HT1080 (cell line): ENCODE results near the gene GUCD1. TPM values are rescaled to one million over a fixed set of nuclear protein-coding genes. Genes with fewer than 3 reads are reported as not detected.
"Not testable (repeated sequence)": the region's sequence is repeated elsewhere in the genome, so short reads cannot be mapped to it uniquely, and the experiment has no call there.

Experiments used
- DNase-seq: peaks from one replicate; pipeline ENCODE4 v3.0.0-alpha.2; 2015; ENCODE audit warnings: low read depth
- total RNA-seq: library from RNA; depleted of rRNA; stranded (reverse); fragments of >200 nt; shearing (Covaris generic); gene quantifications from 2 replicates; pipeline ENCODE4 v1.2.3, GENCODE V29; 2014

The GUCD1 gene
- total RNA-seq, 1 experiment from 2014 or later = 172 TPM

DNA sequence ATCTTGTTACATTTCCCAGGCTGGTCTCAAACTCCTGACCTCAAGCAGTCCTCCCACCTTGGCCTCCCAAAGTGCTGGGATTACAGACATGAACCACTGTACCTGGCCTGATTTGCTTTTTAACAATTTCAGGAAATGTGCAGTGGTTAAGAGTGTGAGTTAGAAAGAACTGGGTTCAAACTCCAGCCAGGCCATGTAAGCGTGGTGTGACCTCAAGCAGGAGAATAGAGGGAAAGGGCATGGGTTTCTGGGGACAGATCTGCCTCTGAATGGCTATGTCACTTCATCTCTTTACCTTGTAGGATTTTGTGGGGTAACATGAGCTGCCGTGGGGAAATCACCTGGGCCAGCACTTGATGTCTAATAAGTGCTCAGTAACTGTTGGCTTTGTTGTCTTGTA lies 10.1 kb upstream of the GUCD1 start:
- DNase-seq = no peak

DNA sequence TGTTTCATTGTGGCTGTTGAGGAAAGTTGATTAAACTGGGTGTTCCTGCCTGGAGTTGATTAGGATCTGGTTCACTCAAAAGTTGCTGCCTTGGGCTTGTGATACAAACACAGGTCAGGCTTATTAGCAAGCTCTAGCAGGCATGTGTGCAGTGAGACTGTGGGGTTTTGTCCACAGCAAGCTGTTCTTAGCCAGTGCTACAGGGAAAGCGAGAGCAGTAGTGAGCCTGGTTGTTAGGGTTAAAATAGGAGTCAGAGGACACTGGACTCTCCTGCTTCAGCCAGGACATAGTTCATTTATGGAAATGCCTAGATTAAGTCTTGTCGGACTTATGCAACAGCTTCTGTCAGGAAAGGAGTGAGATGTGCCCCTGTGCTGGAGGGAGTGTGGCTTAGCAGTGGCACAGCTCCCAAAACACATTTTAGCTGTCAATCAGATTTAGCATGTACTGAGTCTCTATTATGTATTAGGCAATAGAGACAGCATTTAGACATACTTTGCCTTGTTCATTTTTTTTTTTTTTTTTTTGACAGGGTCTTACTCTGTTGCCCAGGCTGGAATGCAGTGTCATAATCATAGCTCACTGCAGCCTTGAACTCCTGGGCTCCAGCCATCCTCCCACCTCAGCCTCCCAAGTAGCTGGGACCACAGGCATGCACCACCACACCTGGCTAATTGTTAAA lies 9.6 kb upstream of the GUCD1 start:
- no peak for DNase-seq

DNA sequence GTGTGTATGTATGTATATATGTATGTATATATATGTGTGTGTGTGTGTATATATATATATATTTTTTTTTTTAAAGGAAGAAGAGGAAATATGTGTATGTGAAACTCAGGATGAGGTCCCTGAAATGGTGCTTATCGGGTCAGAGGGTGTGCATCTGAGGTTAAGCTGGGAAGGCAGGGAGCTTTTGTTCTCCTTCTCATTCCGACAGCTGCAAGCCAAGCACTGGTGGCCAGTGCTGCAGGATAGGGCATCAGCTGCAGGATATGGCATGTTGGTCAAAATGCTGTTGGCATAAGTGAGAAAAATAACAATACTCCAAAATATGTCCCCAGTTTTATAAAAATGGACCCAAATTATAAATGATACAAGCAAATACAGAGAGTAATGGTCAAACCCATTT lies 8.3 kb upstream of the GUCD1 start:
- DNase-seq = no peak

DNA sequence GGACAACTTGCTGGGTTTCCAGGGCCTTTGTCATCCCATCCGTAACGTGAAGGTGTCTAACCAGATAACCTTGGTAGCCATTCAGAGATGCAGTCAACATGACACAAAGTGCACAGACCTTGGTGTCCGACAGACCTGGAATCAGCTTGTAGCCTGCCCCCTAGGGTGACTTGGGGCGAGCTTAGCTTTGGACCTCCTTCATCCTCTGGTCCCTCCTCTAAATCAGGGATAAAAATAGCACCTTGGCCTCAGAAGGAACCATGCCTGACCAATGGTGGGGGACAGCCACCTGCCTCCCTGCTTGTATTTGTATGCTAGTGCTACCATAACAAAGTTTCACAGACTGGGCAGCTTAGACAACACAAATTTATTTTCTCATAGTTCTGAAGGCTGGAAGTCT lies 4.5 kb upstream of the GUCD1 start:
- no peak for DNase-seq

DNA sequence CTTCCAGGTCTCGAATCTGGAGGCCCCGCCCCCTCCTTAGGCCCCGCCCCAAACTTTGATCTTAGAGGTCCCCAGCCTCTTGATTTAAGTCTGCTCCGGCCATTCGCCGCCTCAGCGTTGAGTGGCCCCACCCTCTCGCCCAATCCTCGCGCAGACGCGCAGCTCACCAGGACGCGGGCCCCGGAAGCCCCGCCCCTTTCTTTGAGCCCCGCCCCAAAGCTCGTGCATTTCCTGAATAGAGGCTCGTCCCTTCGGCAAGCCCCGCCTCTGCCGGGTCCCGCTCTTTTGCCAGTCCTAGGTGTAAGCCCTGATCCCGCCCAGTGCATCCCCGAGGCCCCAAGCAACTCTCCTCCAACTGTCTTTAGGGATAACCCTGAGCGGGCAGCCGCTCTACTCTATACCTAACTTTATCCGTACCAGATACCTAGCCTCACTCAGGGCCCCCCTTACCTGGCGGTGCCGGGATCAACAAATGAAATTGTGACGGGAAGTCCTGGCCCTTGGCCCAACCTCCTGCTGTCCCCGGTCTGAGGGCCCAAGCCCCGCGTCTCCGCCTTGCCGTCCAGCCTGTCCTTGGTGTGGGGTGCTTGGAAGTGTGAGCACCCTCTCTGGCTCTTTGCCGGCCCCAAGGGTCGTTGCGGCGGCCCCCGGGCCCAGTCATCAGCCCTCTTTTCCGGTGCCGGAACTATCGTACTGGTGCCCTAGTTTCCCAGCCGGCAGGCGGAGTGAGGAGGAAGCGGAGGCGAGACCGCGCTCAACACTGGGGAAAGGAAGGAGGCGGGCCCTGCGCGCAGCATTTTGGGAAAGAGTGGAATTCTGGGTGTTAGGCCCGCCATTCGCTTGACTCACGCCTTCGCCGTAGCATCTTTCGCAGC lies 464 bp upstream of the GUCD1 start, which contains the start of gene SNRPD3:
TSS of gene SNRPD3 (plus strand) at position 835 of the 875 bp plus-strand sequence. CDS start 1,676 bp downstream, outside the sequence.
- peak; percentile 97 for DNase-seq

DNA sequence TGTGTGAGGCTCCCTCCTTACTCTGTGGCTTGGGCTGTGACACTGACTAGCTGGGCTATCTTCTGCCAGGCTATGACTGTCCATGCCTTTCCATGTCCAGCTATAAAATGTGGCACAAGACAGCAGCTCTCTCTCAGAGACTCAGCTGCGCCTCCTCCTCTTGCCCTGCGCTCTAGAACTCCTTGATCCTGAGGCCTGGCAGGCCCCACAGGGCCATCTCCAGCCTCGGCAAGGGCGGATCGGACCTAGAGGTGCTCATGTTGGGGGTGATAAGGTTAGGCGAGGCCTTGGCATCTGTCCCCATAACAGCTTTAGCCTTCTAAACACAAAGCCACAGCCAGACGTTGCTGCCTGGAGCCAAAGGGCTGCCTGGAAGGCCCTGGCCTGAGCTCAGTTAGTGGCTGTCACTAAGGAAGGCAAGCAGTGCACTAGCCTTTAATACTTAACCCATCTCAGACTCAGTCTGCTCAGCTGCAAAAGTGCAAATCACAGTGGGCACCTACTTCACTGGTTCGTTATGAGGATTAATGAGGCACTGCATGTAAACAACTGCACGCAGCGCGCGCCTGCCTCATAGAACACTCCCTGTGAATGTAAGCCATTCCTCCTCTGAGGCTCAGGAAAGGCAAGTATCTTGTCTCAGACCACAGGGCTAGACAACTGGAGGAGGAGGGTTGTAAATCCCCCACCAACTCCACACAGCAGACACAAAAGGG lies 1.2 kb downstream of the GUCD1 start:
- DNase-seq = no peak

DNA sequence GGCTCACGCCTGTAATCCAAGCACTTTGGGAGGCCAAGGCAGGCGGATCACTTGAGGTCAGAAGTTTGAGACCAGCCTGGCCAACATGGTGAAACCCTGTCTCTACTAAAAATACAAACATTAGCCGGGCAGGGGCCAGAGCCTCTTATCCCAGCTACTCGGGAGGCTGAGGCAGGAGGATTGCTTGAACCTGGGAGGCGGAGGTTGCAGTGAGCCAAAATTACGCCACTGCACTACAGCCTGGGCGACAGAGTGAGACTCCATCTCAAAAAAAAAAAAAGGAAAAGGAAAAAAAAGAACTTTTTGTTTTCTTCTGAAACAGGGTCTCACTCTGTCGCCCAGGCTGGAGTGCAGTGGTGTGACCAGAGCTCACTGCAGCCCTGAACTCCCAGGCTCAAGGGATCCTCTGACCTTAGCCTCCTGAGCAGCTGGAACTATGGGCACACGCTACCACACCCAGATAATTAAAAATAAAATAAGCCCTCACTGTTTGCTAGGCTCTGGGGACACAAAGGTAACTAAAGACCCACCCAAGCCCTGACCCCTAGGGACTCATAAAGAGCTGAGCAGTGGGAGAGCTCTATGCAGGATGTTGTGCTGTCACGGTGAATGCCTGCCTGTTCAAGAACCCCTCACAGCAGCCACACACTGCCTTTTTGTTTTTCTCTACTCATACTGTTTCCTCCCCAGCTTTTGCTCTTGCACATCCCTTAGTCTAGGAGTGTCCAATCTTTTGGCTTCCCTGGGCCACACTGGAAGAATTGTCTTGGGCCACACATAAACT lies 2.2 kb downstream of the GUCD1 start:
- DNase-seq = not testable (repeated sequence)

DNA sequence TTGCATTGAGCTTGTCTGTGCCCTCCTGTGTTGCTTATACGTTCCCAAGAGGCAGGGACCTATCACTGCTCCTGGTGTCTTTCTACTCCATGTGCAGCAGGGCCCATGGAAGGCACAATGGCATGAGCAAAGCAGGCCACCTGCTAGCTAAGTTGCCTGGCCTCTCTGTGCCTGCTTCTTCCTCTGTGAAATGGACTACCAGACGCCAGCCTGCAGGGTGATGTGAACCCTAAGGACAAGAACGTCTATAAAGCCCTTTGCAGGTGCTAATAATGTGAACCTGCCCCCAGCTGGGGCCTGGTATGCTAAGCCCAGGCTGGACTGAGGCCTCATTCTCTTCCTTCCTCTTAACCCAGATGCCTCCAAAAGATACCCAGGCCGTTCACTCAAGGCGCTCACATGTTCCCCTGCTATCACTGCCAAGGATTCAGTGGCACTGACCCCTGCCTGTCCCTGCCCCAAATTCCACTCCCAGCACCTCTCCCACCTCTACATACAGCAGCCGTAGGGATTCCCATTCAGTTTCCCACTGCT lies 4.0 kb downstream of the GUCD1 start:
- DNase-seq = no peak

DNA sequence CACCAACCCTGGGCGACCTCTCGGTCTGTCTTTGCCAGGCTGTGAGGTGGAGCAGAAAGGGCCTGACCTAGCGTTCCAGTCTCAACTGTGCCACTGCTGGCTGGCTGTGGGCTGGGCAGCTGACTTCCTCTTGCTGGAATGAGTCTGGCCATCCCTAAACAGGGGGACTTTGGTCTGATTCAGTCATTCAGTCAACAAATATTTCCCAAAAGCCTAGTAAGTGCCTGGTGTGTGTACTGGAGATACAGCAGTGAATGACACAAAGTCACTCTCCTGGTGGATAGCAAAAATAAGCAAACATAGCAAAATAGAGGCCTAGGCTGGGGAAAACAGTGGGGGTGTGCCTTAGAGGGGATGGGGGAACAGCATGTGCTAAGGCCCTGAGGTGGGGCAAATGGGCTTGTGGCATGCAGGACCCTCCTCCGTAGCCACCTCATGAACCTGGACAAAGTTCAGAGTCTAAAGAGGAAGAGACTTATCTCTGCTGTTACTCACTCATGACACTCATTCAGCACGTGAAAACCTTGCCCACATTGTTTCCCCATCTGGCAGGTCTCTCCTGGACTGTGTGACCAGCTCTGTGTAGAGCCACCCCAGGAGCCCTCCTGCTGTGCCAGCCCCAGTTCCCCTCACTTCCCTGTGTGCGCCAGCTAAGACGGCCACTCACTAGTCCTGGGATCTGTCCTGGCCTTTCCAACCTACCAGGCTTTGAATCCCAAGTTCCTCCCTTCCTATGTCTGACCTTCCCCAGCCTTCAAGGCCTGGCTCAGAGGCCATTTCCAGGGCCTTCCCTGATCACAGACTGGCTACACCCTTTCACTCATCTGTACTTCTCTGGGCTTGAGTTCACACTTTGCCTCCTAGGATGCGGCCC lies 4.7 kb downstream of the GUCD1 start:
- peak; percentile 56 for DNase-seq

DNA sequence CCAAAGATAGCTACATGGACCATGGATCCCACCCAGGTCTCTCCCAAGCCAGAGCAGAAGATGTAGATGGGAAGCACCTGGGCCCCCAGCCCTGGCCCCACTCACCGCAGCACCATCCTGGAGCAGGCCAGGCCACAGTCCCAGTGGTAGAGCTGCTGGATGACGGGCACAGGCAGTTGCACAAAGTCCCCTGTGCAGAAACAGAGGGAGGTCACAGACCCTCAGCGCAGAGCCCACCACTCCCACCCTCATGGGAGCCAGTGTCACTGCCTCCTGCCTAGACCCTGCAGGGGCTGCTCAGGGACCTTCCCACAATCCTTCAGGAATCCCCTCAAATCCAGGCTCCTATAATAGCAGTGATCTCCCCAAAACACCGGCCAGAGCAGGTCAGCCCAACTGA lies 6.1 kb downstream of the GUCD1 start:
- DNase-seq = no peak

DNA sequence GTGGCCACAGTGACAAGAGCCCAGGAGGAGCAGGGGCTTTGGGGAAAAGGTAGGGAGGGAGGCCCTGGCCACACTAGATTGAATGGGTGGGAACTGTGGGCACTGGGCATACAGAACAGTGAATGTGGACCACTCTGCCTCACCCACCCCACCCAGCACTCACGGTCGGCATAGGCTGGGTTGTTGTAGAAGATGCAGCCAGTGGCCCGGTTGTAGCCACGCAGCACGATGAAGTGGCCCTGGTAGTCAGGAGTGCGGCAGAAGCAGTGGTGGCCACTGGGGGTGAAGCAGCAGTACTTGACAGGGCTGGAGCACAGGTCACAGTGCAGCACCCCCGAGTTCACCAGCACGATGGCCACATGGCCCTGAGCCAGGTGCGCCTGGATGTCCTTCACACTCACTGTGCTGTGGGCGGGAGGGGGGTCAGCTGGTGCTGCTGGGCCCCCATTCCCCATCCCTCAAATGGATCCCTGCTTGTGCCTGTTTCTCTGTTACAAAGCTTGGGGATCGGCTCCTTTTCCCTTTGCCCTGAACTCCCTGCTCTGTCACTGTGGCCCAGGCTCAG lies 11.2 kb downstream of the GUCD1 start:
- DNase-seq = no peak

DNA sequence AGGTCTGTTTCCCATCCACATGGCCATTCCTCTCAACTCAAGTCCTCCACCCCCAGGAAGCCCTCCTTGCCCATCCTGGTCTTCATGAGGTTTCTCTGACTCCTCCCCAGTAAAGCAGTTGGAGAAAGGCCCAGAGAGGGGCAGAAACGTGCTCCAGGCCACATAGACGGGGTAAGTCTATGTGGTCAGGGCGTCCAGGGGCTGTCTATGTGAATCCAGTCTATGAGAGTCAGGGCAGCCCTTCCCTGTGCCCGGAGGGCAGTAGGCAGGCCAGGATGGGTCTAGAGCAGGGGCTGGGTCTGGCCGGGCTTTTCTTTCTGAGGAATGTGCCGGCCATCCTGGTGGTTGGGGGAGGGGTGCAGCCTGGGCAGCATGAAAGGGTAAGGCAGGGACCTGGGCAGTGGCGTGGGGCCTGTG lies 11.7 kb downstream of the GUCD1 start:
- DNase-seq = no peak

DNA sequence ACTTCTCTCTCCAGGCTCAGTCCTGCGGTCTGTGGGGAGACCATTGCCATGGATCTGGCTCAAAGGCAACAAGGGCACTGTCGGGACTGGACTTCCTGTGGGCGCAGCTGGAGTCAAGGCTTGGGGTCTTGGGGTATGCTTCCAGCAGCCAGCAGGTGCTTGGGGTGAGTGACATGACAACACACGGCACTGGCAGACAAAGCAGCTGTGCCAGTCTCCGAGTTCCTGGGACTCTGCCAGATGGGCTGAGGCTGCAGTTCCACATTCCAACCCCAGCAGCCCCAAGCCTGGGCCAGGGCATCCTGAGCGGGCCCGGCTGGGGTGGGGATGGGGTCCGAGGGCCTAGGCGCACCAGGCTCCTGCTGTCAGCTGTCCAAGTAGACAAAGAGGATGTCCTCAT lies 12.3 kb downstream of the GUCD1 start:
- DNase-seq = no peak

DNA sequence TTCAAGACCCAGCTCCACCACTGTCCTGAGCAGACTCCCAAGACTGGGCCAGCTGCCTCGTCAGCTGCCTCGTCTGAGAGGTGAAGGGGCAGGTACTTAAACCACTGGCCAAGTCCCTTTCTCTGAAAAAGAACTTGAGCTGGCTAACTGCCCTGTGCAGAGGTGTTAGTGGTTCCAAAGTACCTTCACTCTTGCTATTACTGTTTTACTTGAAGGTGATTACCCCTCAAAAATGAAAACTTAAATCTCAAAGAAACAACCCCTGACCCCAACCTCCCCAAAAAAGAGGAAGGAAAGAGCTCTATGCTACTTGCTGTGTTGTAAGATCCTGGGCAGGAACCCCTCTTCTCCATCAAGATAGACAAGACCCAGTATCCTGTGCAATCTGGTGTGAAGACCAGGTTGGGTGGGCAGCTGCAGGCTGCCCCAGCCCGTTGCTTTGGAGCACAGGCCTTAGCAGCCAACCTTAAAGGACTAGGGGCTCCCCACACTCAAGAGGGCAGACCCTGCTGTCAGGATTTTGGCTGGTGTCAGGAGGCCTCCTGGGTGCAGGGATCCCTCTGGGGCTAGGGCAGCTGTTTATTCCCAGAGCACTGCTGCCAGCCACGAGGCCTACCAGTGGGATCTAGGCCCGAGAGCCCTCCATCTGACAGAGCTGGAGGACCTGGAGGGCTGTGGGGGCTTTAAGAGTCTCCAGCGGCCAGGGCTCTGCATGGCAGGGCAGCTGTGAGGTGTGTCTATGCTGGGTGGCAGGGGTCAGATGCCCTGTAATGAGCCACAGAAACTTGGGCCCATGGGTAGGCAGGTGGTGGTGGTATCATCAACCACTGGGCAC lies 13.0 kb downstream of the GUCD1 start:
- no peak for DNase-seq

DNA sequence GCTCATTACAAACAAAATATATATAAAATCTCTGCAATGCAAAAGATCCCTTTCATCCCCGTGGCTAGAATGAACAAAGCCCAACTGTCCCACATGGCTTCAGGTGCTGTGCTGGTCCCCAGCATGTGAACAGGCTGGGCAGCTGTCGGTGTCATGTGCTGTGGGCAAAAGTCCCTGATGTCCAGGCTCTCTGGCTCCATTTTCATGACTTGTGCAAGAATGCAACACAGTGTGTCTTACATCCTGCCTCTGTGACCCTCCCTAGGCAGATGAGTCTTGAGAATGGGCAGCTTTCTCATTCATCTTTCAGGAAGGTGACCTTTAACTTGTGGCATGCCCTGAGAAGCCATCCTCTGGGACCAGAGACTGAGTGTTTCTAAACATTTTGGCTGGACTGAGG lies 14.5 kb downstream of the GUCD1 start:
- no peak for DNase-seq

DNA sequence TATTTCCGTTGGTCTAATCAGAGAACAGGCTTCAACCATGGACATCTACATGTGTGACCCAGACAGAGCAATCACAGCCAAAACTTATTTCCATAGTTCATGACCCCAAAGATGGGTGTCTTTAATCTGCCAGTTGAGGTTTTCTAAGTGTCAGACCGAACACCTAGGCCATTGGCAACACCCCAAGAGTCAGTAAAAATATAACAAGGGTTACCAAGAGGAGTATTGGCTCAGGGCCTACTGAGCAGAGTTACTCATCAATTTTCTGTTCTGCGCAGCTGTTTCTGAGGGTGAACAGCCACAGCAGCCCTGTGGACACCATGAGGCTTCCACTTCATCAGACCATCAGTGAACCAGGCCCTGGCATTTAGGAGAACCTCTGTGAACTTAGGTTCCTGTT lies 18.8 kb downstream of the GUCD1 start:
- no peak for DNase-seq

DNA sequence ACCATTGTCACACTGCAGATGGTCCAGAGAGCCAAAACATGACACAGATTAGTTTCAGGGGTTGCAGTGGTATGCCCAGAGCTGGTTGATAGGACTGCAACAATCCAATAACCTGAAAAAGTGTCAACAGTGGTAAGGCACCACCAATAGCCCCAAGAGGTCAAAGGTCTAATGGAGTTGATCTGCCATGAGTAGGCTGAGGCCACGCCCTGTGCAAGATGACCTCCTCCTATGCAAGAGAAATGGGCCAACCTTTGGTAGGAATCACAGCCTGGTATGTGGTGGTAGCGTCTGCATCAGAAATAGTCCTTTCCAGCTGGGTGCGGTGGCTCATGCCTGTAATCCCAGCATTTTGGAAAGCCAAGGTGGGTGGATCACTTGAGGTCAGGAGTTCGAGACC lies 19.6 kb downstream of the GUCD1 start:
- no peak for DNase-seq

DNA sequence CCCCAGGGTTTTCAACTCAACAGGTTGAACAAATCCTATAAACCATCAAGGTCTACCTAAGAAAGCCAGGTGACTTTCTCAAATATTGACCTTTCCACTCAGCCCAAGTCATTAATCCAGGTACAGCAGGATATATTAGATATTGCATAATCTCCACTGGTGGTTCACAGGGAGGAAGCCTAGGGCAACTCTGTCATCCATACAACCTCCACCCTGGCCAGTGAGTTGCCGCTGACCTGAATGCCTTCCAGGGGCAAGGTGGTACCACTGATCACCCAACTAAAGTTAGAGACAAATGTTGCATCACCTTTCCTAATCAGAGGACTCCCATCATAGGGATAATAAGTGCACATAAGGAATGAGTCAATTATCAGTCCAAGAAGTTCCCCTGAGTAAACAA lies 22.9 kb downstream of the GUCD1 start:
- DNase-seq = no peak

DNA sequence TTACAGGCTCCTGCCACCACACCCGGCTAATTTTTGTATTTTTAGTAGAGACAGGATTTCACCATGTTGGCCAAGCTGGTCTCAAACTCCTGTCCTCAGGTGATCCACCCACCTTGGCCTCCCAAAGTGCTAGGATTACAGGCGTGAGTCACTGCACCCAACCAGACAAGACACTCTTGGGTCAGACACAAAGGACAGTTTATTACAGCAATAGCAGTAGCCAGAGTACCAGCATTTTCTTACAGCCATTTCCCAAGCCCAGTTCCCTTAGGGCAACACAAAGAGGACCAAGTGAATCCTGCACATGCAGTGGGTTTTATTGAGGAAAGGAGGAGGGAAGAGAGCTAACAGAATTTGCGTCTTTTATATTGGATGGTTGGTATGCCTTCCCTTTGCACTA lies 24.0 kb downstream of the GUCD1 start:
- DNase-seq = not testable (repeated sequence)
